ENCODE data around the gene CUEDC2.

Gene CUEDC2

GRCh38 chr10:102389894-102390293, 42.5 kb downstream of the CUEDC2 start:
- ChIA-PET POLR2A (interaction anchor here (0.7 kb wide), 1 partner anchor 13 kb away, joined by 3 read pairs; no protein-coding TSS in a partner anchor), CTCF (interaction anchor here (1.0 to 2.0 kb wide), 4 partner anchors 10 to 159 kb away, joined by 3 to 6 read pairs (median 4); no protein-coding TSS in a partner anchor)
- DNase-seq (ENCODE audit: extremely low spot score), result no peak
- TF ChIP-seq, protein P1, sequence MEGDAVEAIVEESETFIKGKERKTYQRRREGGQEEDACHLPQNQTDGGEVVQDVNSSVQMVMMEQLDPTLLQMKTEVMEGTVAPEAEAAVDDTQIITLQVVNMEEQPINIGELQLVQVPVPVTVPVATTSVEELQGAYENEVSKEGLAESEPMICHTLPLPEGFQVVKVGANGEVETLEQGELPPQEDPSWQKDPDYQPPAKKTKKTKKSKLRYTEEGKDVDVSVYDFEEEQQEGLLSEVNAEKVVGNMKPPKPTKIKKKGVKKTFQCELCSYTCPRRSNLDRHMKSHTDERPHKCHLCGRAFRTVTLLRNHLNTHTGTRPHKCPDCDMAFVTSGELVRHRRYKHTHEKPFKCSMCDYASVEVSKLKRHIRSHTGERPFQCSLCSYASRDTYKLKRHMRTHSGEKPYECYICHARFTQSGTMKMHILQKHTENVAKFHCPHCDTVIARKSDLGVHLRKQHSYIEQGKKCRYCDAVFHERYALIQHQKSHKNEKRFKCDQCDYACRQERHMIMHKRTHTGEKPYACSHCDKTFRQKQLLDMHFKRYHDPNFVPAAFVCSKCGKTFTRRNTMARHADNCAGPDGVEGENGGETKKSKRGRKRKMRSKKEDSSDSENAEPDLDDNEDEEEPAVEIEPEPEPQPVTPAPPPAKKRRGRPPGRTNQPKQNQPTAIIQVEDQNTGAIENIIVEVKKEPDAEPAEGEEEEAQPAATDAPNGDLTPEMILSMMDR (IDR thresholded peaks at IDR 0.05; ENCODE audit: control extremely low read depth, extremely low read depth, low read depth, missing control alignments), result no peak

DNA sequence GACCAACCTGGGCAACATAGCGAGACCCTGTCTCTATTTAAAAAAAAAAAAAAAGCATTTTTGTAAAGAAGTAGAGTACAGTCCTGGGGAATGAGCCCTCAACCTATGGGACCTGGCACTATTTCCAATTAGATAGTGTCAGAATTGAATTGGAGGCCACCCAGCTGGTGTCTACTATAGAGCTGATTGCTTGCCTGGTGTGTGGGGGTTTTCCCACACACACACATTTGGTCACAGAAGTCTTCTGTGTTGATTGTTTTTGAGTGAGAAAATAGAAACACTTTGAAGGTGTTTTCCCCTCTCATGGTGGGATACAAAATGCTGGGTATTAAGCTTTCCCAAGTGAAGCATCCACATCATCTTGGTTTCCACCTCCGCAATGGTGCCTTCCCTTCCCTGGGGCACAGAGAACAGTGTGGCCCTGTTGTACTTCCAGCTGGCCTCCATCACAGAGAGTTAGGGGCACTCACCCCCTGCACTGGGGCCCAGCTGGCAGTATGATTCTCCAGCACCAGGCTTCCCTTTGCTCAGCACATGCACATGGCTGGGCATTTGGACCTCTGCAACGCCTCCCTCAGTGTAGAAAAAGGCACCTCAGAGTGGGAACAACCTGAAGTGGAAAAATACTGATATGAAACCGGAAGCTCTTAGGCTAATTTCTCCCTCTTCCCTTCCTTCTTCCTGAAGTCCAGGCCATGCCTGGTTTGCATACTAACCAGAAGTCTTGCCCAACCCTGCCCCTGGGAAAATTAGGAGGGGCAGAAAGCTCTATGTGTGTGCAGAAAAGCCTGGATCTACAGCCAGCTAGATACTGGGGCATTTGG, 47.6 kb downstream of the CUEDC2 start:
- TF ChIP-seq, protein P1 (IDR thresholded peaks at IDR 0.05; ENCODE audit: control extremely low read depth, extremely low read depth, low read depth, missing control alignments), result no peak
- ChIA-PET CTCF (interaction anchor here (0.8 to 7.9 kb wide), 20 partner anchors 9 to 216 kb away, joined by 3 to 71 read pairs (median 5); partner anchors contain the start of genes ELOVL3, FBXL15 and NFKB2), POLR2A (interaction anchor here (0.5 to 0.9 kb wide), 4 partner anchors 13 to 140 kb away, joined by 3 to 4 read pairs (median 3); partner anchors contain the start of gene GBF1)
- no peak for DNase-seq (ENCODE audit: extremely low spot score)

- ChIA-PET CTCF (interaction anchor here (1.0 to 7.9 kb wide), 18 partner anchors 9 to 215 kb away, joined by 3 to 71 read pairs (median 6); partner anchors contain the start of genes ELOVL3, FBXL15 and NFKB2), POLR2A (no interaction called here)
- TF ChIP-seq, protein P1 (IDR thresholded peaks at IDR 0.05; ENCODE audit: control extremely low read depth, extremely low read depth, low read depth, missing control alignments), result no peak
- no peak for DNase-seq (ENCODE audit: extremely low spot score)
Measured at GRCh38 chr10:102384053-102384452, 48.3 kb downstream of the CUEDC2 start.

- ChIA-PET POLR2A (no interaction called here), CTCF (interaction anchor here (0.8 to 7.9 kb wide), 12 partner anchors 10 to 214 kb away, joined by 3 to 71 read pairs (median 12); partner anchors contain the start of genes ELOVL3, FBXL15 and NFKB2)
- TF ChIP-seq, protein P1 (IDR thresholded peaks at IDR 0.05; ENCODE audit: control extremely low read depth, extremely low read depth, low read depth, missing control alignments), result no peak
- no peak for DNase-seq (ENCODE audit: extremely low spot score)
Measured at GRCh38 chr10:102382871-102383270, 49.5 kb downstream of the CUEDC2 start.

DNA sequence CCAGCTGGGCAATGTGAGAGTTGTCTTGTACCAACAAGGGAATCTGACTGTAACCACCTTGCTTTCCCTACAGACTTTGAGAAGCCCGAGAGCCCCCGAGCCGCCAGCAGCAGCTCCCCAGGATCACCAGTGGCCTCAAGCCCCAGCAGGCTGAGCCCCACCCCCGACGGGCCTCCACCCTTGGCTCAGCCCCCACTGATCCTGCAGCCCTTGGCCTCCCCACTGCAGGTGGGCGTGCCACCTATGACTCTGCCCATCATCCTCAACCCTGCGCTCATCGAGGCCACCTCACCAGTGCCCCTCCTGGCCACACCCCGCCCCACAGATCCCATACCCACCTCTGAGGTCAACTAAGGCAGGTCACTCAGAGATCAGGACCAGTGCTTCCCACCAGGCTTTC, 50.4 kb downstream of the CUEDC2 start:
- no peak for DNase-seq (ENCODE audit: extremely low spot score)
- TF ChIP-seq, protein P1 (IDR thresholded peaks at IDR 0.05; ENCODE audit: control extremely low read depth, extremely low read depth, low read depth, missing control alignments), result no peak
- ChIA-PET CTCF (interaction anchor here (0.8 to 7.9 kb wide), 10 partner anchors 9 to 213 kb away, joined by 3 to 71 read pairs (median 4); partner anchors contain the start of genes ELOVL3 and FBXL15), POLR2A (interaction anchor here (0.6 to 1.0 kb wide), 3 partner anchors 137 to 281 kb away, joined by 3 to 10 read pairs (median 4); partner anchors contain the start of gene GBF1)

DNA sequence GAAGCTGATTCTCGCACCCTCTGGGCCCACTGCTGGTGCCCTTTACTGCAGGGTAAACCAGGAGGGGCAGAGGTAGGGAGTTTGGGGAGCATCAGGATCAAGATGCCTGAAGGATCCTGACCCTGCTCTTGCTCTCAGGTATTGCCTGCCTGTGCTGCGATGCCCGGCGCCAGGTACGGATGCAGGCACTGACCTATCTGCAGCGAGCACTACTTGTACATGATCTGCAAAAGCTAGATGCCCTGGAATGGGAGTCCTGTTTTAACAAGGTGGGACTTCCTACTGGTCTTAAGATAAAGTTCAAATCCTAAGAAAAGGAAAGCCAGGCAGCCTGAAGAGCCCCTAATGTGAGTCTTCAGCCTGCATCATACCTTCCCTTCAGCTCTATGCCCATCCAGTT, 53.0 kb downstream of the CUEDC2 start:
- ChIA-PET CTCF (interaction anchor here (0.9 to 2.4 kb wide), 9 partner anchors 10 to 217 kb away, joined by 3 to 13 read pairs (median 5); partner anchors contain the start of gene NFKB2), POLR2A (no interaction called here)
- TF ChIP-seq, protein P1 (IDR thresholded peaks at IDR 0.05; ENCODE audit: control extremely low read depth, extremely low read depth, low read depth, missing control alignments), result no peak
- no peak for DNase-seq (ENCODE audit: extremely low spot score)

Measured in GM10248 (cell line).